Measurements from ENCODE around the gene SYMPK. TPM values are rescaled to one million over a fixed set of nuclear protein-coding genes. Genes with fewer than 3 reads are reported as not detected.

The SYMPK gene
- total RNA-seq, 1 donor from 2014 or later, result 93.0 TPM

DNA sequence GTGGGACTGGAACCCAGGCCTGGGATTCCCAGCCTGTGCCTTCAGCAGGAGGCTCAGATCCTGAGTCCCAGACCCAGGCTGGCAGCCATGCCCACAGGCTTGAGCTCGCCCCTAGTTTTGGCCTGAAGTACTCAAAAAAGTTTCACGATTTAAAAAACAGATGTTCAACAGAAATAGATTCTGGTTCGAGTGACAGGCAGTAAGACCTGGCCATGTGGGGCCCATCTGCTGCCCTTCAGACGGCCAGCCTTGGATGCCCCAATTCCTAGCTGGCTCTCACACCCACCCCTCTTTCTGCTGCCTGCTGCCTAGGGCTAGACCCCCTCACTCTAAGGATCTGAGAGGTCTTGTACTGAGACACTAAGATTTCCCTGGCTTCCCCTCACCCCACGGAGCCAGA lies 77.8 kb downstream of the SYMPK start:
- Mint-ChIP-seq H3K27ac (no peak overlapping the region), H3K36me3 (peaks cover 8% of the 10 kb centered on the region), H3K4me1 (ENCODE audit: unreplicated experiment) (peaks cover 6% of the 10 kb centered on the region), H3K9me3 (no peaks in the 10 kb centered on the region), H3K27me3 (no peaks in the 10 kb centered on the region), H3K4me3 (no peak overlapping the region)
- DNase-seq (ENCODE audit: extremely low spot score, unreplicated experiment), result no peak
- no peak for TF ChIP-seq CTCF (conservative IDR thresholded peaks at IDR 0.05)

DNA sequence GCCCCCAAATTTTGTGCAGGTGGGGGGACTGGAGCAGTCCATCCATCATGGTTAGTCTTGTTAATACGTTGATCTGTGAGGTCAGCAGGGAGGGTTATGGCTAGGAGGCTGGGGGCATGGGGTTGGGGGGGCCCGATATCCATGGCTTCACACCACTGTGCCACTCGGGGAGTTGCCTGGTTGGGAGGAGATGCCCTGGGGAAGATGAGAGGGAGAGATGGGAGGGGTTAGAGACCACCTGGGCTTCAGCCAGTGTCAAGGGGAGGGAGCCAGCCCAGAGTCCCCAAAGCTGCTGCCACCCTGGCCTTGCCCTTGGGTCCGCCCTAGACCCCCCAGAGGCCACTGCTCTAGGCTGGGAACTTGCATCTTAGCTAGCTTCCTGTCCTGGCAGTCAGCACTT lies 78.9 kb downstream of the SYMPK start:
- Mint-ChIP-seq H3K27ac (no peak overlapping the region), H3K4me1 (ENCODE audit: unreplicated experiment) (peaks cover 16% of the 10 kb centered on the region)

GRCh38 chr19:45782820-45783785 lies 79.8 kb downstream of the SYMPK start:
- H3K36me3 Mint-ChIP-seq, result peaks cover 9% of the 10 kb centered on the region
- no peak for TF ChIP-seq CTCF (conservative IDR thresholded peaks at IDR 0.05)
- no peaks in the 10 kb centered on the region for H3K27me3 Mint-ChIP-seq
- peak overlapping the region; percentile 21 for H3K27ac Mint-ChIP-seq
- peaks cover 20% of the 10 kb centered on the region for H3K4me1 Mint-ChIP-seq (ENCODE audit: unreplicated experiment)
- no peaks in the 10 kb centered on the region for H3K9me3 Mint-ChIP-seq
- H3K4me3 Mint-ChIP-seq, result no peak overlapping the region
- no peak for DNase-seq (ENCODE audit: extremely low spot score, unreplicated experiment)

More for the DNA sequence above, 78.9 kb downstream of the SYMPK start:
- H3K36me3 Mint-ChIP-seq, result peaks cover 11% of the 10 kb centered on the region
- no peak for DNase-seq (ENCODE audit: extremely low spot score, unreplicated experiment)
- H3K4me3 Mint-ChIP-seq, result no peak overlapping the region
- no peak for TF ChIP-seq CTCF (conservative IDR thresholded peaks at IDR 0.05)
- no peaks in the 10 kb centered on the region for H3K9me3 Mint-ChIP-seq
- no peaks in the 10 kb centered on the region for H3K27me3 Mint-ChIP-seq

GRCh38 chr19:45782162-45782691 lies 80.7 kb downstream of the SYMPK start, which contains the start of gene DMPK:
Gene DMPK (minus strand): TSS chr19:45782490. CDS start chr19:45782352, 138 bp downstream.
- Mint-ChIP-seq H3K9me3 (no peaks in the 10 kb centered on the region), H3K27ac (peak within 1 kb of the TSS; percentile 21), H3K27me3 (no peaks in the 10 kb centered on the region), H3K4me3 (no peak within 1 kb of the TSS), H3K4me1 (ENCODE audit: unreplicated experiment) (peaks cover 20% of the 10 kb centered on the region), H3K36me3 (peaks cover 7% of the 10 kb centered on the region)
- no peak for DNase-seq (ENCODE audit: extremely low spot score, unreplicated experiment)
- TF ChIP-seq CTCF (conservative IDR thresholded peaks at IDR 0.05), result no peak

- peaks cover 11% of the 10 kb centered on the region for H3K36me3 Mint-ChIP-seq
- H3K27ac Mint-ChIP-seq, result no peak overlapping the region
- H3K27me3 Mint-ChIP-seq, result no peaks in the 10 kb centered on the region
- TF ChIP-seq CTCF (conservative IDR thresholded peaks at IDR 0.05), result no peak
- H3K4me3 Mint-ChIP-seq, result peak overlapping the region; percentile 23
- peaks cover 20% of the 10 kb centered on the region for H3K4me1 Mint-ChIP-seq (ENCODE audit: unreplicated experiment)
- no peaks in the 10 kb centered on the region for H3K9me3 Mint-ChIP-seq
- DNase-seq (ENCODE audit: extremely low spot score, unreplicated experiment), result no peak
Measured at GRCh38 chr19:45781214-45782161, 81.5 kb downstream of the SYMPK start.

Data from type B pancreatic cell (in vitro differentiated cells).